WTC11 (cell line): ENCODE results near the gene CYP4F11. TPM values are rescaled to one million over a fixed set of nuclear protein-coding genes. Genes with fewer than 3 reads are reported as not detected.

Experiments used
- ATAC-seq: fragments of 200-7000 bp; cut with Tn5 transposase; 2 replicates; pipeline ENCODE4 v1.10.0; 2021; ENCODE audit warnings: mild to moderate bottlenecking, moderate library complexity
- CTCF ChIA-PET: fragments of 300-600 bp; sonication (Branson Sonifier 250); formaldehyde crosslinking; loops from one replicate; lab custom pipeline; 2021; ENCODE audit warnings: antibody characterized with exemption; lab: Charles Lee
- POLR2A ChIA-PET: fragments of 350-600 bp; sonication (Branson Sonifier 250); formaldehyde crosslinking; loops from one replicate; lab custom pipeline; 2021; ENCODE audit warnings: antibody characterized with exemption; lab: Charles Lee
- DNase-seq: peaks from one replicate; pipeline ENCODE4 v3.0.0; 2021; ENCODE audit warnings: low spot score
- H3K27ac Mint-ChIP-seq: 2 replicates; pipeline ENCODE4 v1.8.0; 2021; ENCODE audit warnings: mixed read lengths
- H3K27me3 Mint-ChIP-seq: 2 replicates; pipeline ENCODE4 v1.8.0; 2021; ENCODE audit warnings: low read depth, mild to moderate bottlenecking, moderate library complexity, mixed read lengths
- H3K36me3 Mint-ChIP-seq: 2 replicates; pipeline ENCODE4 v1.8.0; 2021; ENCODE audit warnings: mixed read lengths
- H3K4me1 Mint-ChIP-seq: 2 replicates; pipeline ENCODE4 v1.8.0; 2022; ENCODE audit warnings: mixed read lengths
- H3K4me3 Mint-ChIP-seq: 2 replicates; pipeline ENCODE4 v1.8.0; 2021; ENCODE audit warnings: mild to moderate bottlenecking, moderate library complexity, mixed read lengths
- H3K9me3 Mint-ChIP-seq: 2 replicates; pipeline ENCODE4 v1.8.0; 2021; ENCODE audit warnings: mixed read lengths
- CREB1 ChIP-seq: sonication (generic); formaldehyde crosslinking; IDR thresholded peaks from 2 replicates; pipeline ENCODE4 v1.8.0; 2023; ENCODE audit warnings: mild to moderate bottlenecking, missing genetic modification reagents
- EMX1 ChIP-seq: fragments of 250-450 bp; sonication (Bioruptor Pico); IDR thresholded peaks from 2 replicates; pipeline ENCODE4 v1.8.0; 2021; ENCODE audit warnings: mild to moderate bottlenecking
- FOXK1 ChIP-seq: sonication (generic); formaldehyde crosslinking; IDR thresholded peaks from 2 replicates; pipeline ENCODE4 v1.8.0; 2022; ENCODE audit warnings: mild to moderate bottlenecking, moderate library complexity, missing genetic modification reagents
- GRHL2 ChIP-seq: fragments of 250-450 bp; sonication (Bioruptor Pico); IDR thresholded peaks from 2 replicates; pipeline ENCODE4 v1.8.0; 2022; ENCODE audit warnings: mild to moderate bottlenecking, moderate library complexity; ENCODE audit not compliant: insufficient replicate concordance, severe bottlenecking
- JAZF1 ChIP-seq: fragments of 250-450 bp; sonication (Bioruptor Pico); IDR thresholded peaks from 2 replicates; pipeline ENCODE4 v1.9.0; 2021; ENCODE audit warnings: moderate library complexity, mild to moderate bottlenecking, inconsistent platforms
- NFYB ChIP-seq: sonication (generic); formaldehyde crosslinking; conservative IDR thresholded peaks from 2 replicates; pipeline ENCODE4 v1.8.0; 2022; ENCODE audit warnings: low read depth, missing genetic modification reagents
- NR1H2 ChIP-seq: sonication (generic); formaldehyde crosslinking; IDR thresholded peaks from 2 replicates; pipeline ENCODE4 v1.9.0; 2021; ENCODE audit warnings: mild to moderate bottlenecking, moderate library complexity, missing genetic modification reagents
- NR2C2 ChIP-seq: sonication (generic); formaldehyde crosslinking; IDR thresholded peaks from 2 replicates; pipeline ENCODE4 v1.8.0; 2022; ENCODE audit warnings: mild to moderate bottlenecking, missing genetic modification reagents
- TP53 ChIP-seq: sonication (generic); formaldehyde crosslinking; IDR thresholded peaks from 2 replicates; pipeline ENCODE4 v1.8.1; 2023; ENCODE audit warnings: mild to moderate bottlenecking, missing genetic modification reagents
- ZNF263 ChIP-seq: sonication (generic); formaldehyde crosslinking; IDR thresholded peaks from 2 replicates; pipeline ENCODE4 v1.8.1; 2022; ENCODE audit warnings: low read depth, mild to moderate bottlenecking, moderate library complexity, missing genetic modification reagents
- ZNF317 ChIP-seq: sonication (generic); formaldehyde crosslinking; IDR thresholded peaks from 2 replicates; pipeline ENCODE4 v1.8.1; 2023; ENCODE audit warnings: low read depth, mild to moderate bottlenecking, moderate library complexity, missing genetic modification reagents, borderline replicate concordance
- ZNF396 ChIP-seq: fragments of 250-450 bp; sonication (Bioruptor Pico); IDR thresholded peaks from 2 replicates; pipeline ENCODE4 v1.8.0; 2021; ENCODE audit warnings: mild to moderate bottlenecking, moderate library complexity, borderline replicate concordance
- total RNA-seq: library from RNA; stranded (reverse); gene quantifications from 3 replicates; pipeline ENCODE4 v1.2.3, GENCODE V29; 2021
- TF ChIP-seq, protein P1 (sequence below): sonication (generic); formaldehyde crosslinking; IDR thresholded peaks from 2 replicates; pipeline ENCODE4 v1.8.1; 2023; ENCODE audit warnings: mild to moderate bottlenecking, moderate library complexity, missing genetic modification reagents
- TF ChIP-seq, protein P2 (sequence below): fragments of 250-450 bp; sonication (Bioruptor Pico); conservative IDR thresholded peaks from 2 replicates; pipeline ENCODE4 v1.9.0; 2021; ENCODE audit warnings: mild to moderate bottlenecking
- TF ChIP-seq, protein P3 (sequence below): fragments of 250-450 bp; sonication (Bioruptor Pico); IDR thresholded peaks from 2 replicates; pipeline ENCODE4 v1.9.0; 2021; ENCODE audit warnings: mild to moderate bottlenecking
- TF ChIP-seq, protein P4 (sequence below): fragments of 200-600 bp; IDR thresholded peaks from 2 replicates; pipeline ENCODE4 v1.8.0; 2022; ENCODE audit warnings: antibody characterized with exemption

CYP4F11 gene
- total RNA-seq, 1 experiment from 2014 or later, result not detected

DNA sequence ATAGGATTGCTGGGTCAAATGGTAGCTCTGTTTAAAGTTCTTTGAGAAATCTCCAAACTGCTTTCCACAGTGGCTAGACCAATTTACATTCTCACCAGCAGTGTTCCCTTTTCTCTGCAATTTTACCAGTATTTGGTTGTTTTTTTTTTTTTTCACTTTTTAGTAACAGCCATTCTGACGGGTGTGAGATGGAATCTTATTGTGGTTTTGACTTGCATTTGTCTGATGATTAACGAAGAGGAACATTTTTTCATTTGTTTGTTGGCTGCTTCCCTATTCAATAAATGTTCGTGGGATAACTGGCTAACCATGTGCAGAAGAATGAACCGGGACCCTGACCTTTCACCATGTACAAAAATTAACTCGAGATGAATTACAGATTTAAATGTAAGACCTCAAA lies 67.7 kb downstream of the CYP4F11 start:
- Mint-ChIP-seq H3K4me1 (peaks cover 17% of the 10 kb centered on the region), H3K4me3 (no peak overlapping the region), H3K27me3 (no peaks in the 10 kb centered on the region; the same call in 1 of the 2 replicates), H3K36me3 (peaks cover 10% of the 10 kb centered on the region), H3K27ac (no peak overlapping the region), H3K9me3 (peaks cover 31% of the 10 kb centered on the region)
- DNase-seq (no peak), ATAC-seq (no peak)
- ChIA-PET POLR2A (no interaction called here), CTCF (interaction anchor here (1.0 kb wide), 1 partner anchor 55 kb away, joined by 3 read pairs; no protein-coding TSS in a partner anchor)
- TF ChIP-seq JAZF1 (CRISPR knock-in tag), result no peak
- TF ChIP-seq, protein P1, sequence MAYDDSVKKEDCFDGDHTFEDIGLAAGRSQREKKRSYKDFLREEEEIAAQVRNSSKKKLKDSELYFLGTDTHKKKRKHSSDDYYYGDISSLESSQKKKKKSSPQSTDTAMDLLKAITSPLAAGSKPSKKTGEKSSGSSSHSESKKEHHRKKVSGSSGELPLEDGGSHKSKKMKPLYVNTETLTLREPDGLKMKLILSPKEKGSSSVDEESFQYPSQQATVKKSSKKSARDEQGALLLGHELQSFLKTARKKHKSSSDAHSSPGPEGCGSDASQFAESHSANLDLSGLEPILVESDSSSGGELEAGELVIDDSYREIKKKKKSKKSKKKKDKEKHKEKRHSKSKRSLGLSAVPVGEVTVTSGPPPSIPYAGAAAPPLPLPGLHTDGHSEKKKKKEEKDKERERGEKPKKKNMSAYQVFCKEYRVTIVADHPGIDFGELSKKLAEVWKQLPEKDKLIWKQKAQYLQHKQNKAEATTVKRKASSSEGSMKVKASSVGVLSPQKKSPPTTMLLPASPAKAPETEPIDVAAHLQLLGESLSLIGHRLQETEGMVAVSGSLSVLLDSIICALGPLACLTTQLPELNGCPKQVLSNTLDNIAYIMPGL, result no peak
- TF ChIP-seq FOXK1 (CRISPR knock-in tag), result no peak
- no peak for TF ChIP-seq TP53 (CRISPR knock-in tag)
- no peak for TF ChIP-seq NR2C2 (CRISPR knock-in tag)
- no peak for TF ChIP-seq GRHL2
- TF ChIP-seq ZNF263 (CRISPR knock-in tag), result no peak
- TF ChIP-seq, protein P2, sequence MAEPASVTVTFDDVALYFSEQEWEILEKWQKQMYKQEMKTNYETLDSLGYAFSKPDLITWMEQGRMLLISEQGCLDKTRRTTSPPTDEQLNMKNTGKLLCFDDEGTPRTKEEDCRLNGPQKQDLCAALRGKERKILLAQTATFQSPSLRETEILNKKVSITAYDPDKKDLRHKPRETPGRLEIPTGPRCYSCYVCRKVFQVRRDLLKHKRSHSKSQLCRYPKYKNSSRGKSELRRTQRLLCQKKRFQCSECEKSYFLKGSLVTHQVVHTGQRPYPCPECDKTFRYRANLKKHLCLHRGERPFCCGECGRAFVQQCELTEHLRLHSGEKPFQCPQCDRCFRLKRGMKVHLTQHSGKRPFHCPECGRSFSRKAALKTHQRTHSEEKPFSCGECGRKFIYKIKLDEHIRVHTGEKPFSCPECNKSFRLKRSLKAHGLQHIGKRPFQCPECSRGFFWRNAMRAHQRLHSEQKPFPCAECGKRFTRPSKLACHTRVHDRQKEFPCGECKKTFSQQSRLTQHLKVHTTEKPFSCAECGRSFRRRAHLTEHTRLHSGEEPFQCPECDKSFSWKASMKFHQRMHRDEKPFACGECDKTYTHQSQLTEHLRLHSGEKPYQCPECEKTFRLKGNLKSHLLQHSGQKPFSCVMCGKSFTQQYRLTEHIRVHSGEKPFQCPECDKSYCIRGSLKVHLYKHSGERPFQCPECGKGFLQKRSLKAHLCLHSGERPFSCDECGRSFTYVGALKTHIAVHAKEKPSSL (CRISPR knock-in tag), result no peak
- no peak for TF ChIP-seq NFYB (CRISPR knock-in tag)
- TF ChIP-seq, protein P3, sequence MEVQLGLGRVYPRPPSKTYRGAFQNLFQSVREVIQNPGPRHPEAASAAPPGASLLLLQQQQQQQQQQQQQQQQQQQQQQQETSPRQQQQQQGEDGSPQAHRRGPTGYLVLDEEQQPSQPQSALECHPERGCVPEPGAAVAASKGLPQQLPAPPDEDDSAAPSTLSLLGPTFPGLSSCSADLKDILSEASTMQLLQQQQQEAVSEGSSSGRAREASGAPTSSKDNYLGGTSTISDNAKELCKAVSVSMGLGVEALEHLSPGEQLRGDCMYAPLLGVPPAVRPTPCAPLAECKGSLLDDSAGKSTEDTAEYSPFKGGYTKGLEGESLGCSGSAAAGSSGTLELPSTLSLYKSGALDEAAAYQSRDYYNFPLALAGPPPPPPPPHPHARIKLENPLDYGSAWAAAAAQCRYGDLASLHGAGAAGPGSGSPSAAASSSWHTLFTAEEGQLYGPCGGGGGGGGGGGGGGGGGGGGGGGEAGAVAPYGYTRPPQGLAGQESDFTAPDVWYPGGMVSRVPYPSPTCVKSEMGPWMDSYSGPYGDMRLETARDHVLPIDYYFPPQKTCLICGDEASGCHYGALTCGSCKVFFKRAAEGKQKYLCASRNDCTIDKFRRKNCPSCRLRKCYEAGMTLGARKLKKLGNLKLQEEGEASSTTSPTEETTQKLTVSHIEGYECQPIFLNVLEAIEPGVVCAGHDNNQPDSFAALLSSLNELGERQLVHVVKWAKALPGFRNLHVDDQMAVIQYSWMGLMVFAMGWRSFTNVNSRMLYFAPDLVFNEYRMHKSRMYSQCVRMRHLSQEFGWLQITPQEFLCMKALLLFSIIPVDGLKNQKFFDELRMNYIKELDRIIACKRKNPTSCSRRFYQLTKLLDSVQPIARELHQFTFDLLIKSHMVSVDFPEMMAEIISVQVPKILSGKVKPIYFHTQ (CRISPR knock-in tag), result no peak
- no peak for TF ChIP-seq ZNF396 (CRISPR knock-in tag)
- no peak for TF ChIP-seq EMX1 (CRISPR knock-in tag)

DNA sequence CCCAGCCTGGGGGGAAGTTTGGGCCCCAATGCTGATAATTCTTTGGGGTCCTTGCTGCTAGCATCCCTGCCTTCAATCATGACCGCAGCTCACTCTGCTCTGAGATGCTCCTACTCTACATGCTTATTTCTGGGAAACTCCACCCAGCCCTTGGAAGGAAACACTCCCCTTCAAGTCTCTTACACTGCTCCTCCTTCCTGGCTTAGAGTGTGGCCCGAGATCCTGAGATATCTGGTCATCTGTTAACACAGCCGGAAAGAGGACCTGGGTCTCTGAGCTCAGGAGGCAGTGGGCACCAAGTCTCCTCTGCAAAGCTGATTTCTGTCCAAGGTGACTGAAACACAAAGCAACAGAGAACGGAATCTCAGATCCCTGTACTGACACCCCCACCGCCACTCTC lies 69.5 kb downstream of the CYP4F11 start:
- H3K27ac Mint-ChIP-seq, result no peak overlapping the region
- H3K9me3 Mint-ChIP-seq, result peaks cover 38% of the 10 kb centered on the region
- H3K36me3 Mint-ChIP-seq, result peaks cover 14% of the 10 kb centered on the region
- CTCF ChIA-PET, result interaction anchor here (0.6 to 2.3 kb wide), 2 partner anchors 23 to 138 kb away, joined by 4 to 9 read pairs; no protein-coding TSS in a partner anchor
- DNase-seq, result no peak
- H3K27me3 Mint-ChIP-seq, result no peaks in the 10 kb centered on the region; the same call in 1 of the 2 replicates
- POLR2A ChIA-PET, result no interaction called here
- H3K4me3 Mint-ChIP-seq, result no peak overlapping the region
- TF ChIP-seq, protein P4, sequence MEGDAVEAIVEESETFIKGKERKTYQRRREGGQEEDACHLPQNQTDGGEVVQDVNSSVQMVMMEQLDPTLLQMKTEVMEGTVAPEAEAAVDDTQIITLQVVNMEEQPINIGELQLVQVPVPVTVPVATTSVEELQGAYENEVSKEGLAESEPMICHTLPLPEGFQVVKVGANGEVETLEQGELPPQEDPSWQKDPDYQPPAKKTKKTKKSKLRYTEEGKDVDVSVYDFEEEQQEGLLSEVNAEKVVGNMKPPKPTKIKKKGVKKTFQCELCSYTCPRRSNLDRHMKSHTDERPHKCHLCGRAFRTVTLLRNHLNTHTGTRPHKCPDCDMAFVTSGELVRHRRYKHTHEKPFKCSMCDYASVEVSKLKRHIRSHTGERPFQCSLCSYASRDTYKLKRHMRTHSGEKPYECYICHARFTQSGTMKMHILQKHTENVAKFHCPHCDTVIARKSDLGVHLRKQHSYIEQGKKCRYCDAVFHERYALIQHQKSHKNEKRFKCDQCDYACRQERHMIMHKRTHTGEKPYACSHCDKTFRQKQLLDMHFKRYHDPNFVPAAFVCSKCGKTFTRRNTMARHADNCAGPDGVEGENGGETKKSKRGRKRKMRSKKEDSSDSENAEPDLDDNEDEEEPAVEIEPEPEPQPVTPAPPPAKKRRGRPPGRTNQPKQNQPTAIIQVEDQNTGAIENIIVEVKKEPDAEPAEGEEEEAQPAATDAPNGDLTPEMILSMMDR, result no peak
- TF ChIP-seq CREB1, result no peak
- peaks cover 8% of the 10 kb centered on the region for H3K4me1 Mint-ChIP-seq
- ATAC-seq, result no peak

DNA sequence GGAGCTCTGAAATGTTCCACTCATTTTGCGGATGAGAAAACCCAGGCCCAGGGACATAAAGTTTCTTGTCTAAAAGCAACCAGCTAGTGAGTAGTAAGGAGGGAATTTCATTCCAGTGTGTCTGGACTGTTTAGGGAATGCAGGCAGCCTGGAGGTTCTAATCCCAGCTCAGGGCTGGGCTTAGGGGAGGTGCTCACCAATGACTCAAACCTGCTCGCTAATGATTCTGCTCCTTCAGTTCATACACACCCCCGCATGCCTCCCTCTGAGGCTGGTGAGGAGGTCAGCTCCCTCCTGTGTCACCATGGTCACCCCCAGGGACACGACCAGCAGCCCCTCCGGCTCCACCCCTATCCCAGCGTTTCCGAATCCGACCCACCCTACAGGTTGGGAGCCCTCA lies 71.1 kb downstream of the CYP4F11 start:
- Mint-ChIP-seq H3K36me3 (peaks cover 14% of the 10 kb centered on the region), H3K9me3 (peaks cover 30% of the 10 kb centered on the region), H3K4me1 (no peaks in the 10 kb centered on the region), H3K27me3 (no peaks in the 10 kb centered on the region; the same call in 1 of the 2 replicates), H3K27ac (no peak overlapping the region), H3K4me3 (no peak overlapping the region)
- ChIA-PET CTCF (no interaction called here), POLR2A (no interaction called here)
- TF ChIP-seq NR1H2 (no peak), ZNF317 (no peak), FOXK1 (CRISPR knock-in tag) (no peak)
- DNase-seq (no peak), ATAC-seq (no peak)
